NCI-H460 (cell line): ENCODE data around the gene ACY1. TPM values are rescaled to one million over a fixed set of nuclear protein-coding genes. Genes with fewer than 3 reads are reported as not detected.

Source experiments
- DNase-seq: peaks from one replicate; pipeline ENCODE4 v3.0.0-alpha.2; 2016; ENCODE audit warnings: low read depth; ENCODE audit errors: extremely low read depth
- total RNA-seq: library from RNA; depleted of rRNA; stranded (reverse); fragments of >200 nt; shearing (Covaris generic); gene quantifications from 2 replicates; pipeline ENCODE4 v1.2.3, GENCODE V29; 2014

ACY1 gene
- total RNA-seq, 1 experiment from 2014 or later = 38.8 TPM

DNA sequence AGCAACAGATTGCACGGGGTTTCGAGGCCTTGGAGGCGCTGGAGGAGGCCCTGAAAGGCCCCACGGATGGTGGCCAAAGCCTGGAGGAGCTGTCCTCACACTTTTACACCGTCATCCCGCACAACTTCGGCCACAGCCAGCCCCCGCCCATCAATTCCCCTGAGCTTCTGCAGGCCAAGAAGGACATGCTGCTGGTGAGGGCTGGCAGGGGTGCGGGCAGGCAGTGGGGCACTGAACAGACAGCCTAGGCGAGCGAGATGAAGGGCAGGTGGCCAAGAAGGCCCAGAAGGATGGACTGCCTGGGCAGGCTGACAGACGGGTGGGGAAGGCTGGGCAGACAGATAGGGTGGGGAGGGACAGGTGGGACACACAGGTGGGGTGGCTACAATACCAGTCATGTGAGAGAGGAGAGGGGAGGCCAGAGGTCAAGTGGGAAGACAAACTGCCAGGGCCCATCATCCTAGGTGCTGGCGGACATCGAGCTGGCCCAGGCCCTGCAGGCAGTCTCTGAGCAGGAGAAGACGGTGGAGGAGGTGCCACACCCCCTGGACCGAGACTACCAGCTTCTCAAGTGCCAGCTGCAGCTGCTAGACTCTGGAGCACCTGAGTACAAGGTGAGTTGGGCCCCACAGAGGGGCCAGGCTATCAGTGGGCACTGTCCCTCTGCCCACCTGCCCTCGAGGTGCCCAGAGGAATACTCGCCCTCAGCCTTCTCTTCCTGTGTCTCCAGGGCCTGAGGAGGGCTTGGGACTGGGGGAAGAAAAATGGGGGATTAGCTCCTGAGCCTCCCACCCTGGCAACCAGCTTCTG lies 38.1 kb upstream of the ACY1 start:
- no peak for DNase-seq

GRCh38 chr3:51945926-51946705 lies 37.2 kb upstream of the ACY1 start:
- DNase-seq = no peak

- no peak for DNase-seq
Measured at GRCh38 chr3:51946796-51947195, 36.5 kb upstream of the ACY1 start.

- DNase-seq = no peak
Measured at GRCh38 chr3:51947215-51947900, 36.0 kb upstream of the ACY1 start.

DNA sequence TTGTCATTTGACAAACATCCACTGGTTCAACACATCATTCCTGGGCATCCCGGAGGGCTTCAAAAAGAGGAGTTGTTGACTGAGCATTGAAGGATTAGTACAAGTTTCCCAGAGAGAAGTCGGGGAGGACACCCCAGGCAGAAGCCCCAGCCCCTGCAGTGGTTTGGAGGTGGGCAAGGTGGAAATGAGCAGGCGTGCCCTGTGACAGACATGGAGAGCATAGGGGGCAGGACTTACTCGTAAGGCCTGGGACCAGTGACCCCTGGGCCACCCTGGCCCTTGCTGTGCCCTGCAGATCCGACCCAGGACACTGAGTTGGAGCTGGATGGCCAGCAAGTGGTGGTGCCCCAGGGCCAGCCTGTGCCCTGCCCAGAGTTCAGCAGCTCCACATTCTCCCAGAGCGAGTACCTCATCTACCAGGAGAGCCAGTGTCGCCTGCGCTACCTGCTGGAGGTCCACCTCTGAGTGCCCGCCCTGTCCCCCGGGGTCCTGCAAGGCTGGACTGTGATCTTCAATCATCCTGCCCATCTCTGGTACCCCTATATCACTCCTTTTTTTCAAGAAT lies 35.2 kb upstream of the ACY1 start:
- no peak for DNase-seq

DNA sequence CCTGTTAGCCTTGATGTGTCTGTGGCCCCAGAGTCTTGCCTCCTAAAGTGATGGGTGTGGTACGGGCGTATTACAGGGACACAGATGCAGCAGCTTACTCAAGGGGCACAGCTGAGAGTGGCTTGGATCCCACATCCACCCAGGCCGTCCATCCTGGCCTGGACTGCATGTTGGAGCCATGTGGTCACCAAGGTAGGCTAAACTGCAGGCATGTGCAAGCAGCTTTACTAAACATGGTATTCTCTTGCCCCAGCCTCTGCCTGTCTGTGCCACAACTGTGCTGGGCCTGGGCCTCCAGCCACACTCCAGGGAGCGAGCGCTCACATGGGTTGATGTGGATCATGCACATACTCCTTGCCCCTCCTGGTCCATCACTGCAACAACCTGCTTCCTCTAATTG lies 34.2 kb upstream of the ACY1 start:
- no peak for DNase-seq

DNA sequence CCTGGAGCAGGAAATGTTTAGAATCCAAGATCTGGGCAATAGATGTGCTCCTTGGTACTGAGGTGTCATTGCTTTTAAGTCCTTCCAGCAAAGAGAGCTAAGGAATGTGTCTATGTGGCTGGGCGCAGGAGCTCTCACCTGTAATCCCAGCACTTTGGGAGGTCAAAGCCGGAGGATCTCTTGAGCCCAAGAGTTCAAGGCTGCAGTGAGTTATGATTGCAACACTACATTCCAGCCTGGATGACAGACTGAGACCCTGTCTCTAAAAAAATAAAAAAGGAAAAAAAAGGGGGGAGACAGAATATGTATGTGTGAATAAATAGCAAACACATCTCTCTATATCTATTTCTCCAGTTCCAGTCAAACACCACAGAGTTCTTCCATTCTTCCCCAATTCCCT lies 32.4 kb upstream of the ACY1 start:
- DNase-seq = no peak

- no peak for DNase-seq
Measured at GRCh38 chr3:51953445-51953844, 29.9 kb upstream of the ACY1 start.

DNA sequence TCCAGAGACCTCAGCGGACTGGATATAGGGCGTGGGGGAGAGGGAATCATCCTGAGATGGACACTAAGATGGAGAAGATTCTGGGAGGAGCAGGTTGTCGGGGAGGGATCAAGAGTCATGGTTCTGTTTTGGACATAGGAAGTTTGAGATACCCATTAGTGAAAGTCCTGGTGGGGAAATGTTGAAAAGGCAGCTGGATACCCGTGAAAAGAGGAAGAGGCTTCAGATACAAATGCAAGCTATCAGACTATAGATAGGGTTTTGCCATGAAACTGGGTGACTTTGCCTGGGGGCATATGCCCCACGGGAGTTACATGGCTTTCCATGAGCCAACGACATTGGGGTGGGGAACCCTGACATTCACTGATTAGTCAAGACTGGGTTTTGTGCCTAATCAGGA lies 29.2 kb upstream of the ACY1 start:
- DNase-seq = no peak

- no peak for DNase-seq
Measured at GRCh38 chr3:51954713-51955112, 28.6 kb upstream of the ACY1 start.

DNA sequence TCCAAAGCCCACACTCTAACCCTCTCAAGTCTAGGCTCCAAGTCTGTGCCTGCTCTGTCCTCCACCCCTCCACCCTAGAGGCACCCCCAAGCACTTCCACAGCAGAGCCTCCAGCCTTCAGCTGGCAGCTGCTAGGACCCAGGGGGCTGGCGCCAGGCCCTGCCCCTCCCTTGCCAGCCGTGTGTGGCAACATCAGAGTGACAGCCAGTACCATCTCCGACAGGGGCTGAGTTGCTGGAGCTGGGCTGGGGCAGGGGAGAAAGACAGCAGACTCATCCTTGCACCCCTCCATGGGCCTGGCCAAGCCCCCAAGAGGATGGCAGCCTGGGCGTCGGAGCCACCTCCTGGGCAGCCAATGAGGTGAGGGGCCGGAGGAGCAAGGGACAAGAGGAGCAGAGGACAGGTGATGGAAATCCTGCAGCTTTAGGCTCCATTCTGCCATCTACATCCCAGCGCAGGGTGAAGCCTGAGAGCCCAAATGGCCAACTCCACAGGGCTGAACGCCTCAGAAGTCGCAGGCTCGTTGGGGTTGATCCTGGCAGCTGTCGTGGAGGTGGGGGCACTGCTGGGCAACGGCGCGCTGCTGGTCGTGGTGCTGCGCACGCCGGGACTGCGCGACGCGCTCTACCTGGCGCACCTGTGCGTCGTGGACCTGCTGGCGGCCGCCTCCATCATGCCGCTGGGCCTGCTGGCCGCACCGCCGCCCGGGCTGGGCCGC lies 28.0 kb upstream of the ACY1 start, which contains the start of gene GPR62:
TSS of gene GPR62 (plus strand) at position 207 of the 718 bp plus-strand sequence. CDS start at position 479, 272 bp downstream.
- DNase-seq = no peak

DNA sequence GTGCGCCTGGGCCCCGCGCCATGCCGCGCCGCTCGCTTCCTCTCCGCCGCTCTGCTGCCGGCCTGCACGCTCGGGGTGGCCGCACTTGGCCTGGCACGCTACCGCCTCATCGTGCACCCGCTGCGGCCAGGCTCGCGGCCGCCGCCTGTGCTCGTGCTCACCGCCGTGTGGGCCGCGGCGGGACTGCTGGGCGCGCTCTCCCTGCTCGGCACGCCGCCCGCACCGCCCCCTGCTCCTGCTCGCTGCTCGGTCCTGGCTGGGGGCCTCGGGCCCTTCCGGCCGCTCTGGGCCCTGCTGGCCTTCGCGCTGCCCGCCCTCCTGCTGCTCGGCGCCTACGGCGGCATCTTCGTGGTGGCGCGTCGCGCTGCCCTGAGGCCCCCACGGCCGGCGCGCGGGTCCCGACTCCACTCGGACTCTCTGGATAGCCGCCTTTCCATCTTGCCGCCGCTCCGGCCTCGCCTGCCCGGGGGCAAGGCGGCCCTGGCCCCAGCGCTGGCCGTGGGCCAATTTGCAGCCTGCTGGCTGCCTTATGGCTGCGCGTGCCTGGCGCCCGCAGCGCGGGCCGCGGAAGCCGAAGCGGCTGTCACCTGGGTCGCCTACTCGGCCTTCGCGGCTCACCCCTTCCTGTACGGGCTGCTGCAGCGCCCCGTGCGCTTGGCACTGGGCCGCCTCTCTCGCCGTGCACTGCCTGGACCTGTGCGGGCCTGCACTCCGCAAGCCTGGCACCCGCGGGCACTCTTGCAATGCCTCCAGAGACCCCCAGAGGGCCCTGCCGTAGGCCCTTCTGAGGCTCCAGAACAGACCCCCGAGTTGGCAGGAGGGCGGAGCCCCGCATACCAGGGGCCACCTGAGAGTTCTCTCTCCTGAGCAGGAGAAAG lies 27.2 kb upstream of the ACY1 start:
- DNase-seq = no peak

- DNase-seq = no peak
Measured at GRCh38 chr3:51957520-51958205, 25.7 kb upstream of the ACY1 start.

GRCh38 chr3:51958603-51959521 lies 24.5 kb upstream of the ACY1 start:
- no peak for DNase-seq

- no peak for DNase-seq
Measured at GRCh38 chr3:51959651-51960050, 23.7 kb upstream of the ACY1 start.

DNA sequence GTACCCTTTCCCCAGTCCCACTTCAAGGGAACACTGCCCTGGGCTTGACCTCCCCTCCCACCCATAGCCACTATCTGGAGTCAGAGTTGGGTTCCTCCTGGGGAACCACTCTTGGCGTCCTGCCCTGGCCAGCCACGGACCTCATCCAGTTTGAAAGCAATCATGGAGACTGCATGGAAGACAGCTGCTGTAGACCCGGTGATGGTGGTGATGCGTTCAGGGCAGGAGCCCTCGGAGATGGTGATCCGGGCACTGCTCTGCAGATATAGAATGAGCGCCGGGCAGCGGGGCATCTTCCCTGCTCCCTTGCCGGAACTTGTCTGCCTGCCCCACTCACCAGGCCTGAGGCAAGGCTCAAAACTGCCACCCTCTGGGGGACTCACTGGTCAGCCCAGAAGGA lies 22.9 kb upstream of the ACY1 start:
- no peak for DNase-seq

DNA sequence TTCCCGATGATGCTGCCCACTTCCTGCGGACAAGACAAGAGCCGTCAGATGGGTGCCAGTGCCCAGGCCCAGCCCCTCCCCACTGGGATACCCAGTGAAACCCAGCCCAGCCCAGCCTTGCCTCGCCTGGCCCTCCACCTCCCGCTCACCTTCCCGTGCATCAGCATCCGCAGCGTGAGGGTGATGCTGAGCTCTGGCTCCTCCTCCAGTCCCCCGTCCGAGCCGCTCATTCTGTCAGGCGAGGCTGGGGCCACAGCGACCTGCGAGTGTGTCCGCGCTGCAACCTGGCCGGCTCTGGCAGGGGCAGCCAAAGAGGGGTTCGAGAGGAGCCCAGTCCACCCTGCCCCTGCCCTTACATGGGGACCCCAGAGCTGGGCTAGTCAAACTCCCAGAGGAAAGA lies 22.3 kb upstream of the ACY1 start:
- DNase-seq = no peak
